LHCN-M2 (cell line): Measurements from ENCODE around the gene NT5DC1. TPM values are rescaled to one million over a fixed set of nuclear protein-coding genes. Genes with fewer than 3 reads are reported as not detected.
"Not testable (repeated sequence)": the region's sequence is repeated elsewhere in the genome, so short reads cannot be mapped to it uniquely, and the experiment has no call there.

Experiments
- DNase-seq: peaks from one replicate; pipeline ENCODE4 v3.0.0-alpha.2; 2012; ENCODE audit warnings: low read depth
- total RNA-seq: library from RNA; depleted of rRNA; stranded (reverse); fragments of >200 nt; gene quantifications from 2 replicates; pipeline ENCODE4 v1.2.3, GENCODE V29; 2014

The NT5DC1 gene
- total RNA-seq, 1 experiment from 2014 or later: 18.0 TPM

DNA sequence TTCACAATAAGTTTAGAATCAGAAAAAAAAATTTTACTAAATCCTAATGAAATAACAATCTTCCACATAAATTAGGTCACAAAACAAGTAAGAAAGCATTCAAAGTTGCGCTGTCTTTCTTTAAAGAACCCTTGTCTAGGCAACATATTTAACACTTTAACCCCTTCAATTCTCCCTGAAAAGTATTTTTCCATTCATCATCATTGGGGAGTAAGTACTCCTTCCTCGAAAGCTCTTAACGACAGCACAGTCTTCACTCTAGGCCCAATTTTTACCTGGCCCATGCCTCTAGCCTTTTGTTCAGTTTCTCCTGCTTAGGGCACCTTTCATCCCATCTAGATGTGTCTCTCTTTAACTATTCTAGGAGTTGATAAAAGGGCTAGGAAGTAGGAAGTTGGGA, 176.5 kb downstream of the NT5DC1 start:
- DNase-seq: no peak

DNA sequence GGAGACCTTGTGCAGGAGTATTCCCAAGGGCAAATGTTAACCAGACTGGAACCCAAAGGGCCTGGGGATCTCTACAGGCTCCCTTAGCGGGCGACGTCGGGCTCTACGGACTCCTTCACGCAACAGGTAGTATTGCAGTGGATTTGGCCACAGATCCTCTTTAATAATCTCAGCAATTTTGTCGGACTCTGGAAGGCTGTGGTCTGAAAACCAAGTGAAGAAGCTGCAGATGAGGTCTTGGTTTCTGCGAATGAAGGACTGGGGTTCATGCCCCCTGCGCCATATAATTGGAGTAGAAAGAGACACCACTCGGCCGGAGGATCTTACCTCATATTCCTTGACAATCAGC, 177.8 kb downstream of the NT5DC1 start:
- no peak for DNase-seq

DNA sequence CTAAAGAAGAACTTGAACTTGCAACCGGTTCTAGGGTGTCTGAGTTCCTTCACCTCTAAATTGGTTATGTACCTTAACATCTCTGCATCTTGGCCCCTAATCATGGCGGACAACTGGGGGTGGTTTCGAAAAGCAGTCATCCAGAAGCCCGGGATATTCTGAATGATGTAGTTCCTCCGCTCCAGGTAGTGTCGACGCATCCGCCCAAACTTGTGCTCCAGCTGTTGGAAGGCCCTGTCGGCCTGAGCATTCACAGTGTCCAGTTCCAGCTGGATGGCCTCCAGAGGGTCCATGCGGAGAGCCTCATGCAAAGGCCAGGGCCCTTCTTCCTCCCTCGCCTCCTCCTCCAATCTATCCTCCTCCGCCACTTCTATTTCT, 178.2 kb downstream of the NT5DC1 start:
- peak; percentile 51 for DNase-seq

DNA sequence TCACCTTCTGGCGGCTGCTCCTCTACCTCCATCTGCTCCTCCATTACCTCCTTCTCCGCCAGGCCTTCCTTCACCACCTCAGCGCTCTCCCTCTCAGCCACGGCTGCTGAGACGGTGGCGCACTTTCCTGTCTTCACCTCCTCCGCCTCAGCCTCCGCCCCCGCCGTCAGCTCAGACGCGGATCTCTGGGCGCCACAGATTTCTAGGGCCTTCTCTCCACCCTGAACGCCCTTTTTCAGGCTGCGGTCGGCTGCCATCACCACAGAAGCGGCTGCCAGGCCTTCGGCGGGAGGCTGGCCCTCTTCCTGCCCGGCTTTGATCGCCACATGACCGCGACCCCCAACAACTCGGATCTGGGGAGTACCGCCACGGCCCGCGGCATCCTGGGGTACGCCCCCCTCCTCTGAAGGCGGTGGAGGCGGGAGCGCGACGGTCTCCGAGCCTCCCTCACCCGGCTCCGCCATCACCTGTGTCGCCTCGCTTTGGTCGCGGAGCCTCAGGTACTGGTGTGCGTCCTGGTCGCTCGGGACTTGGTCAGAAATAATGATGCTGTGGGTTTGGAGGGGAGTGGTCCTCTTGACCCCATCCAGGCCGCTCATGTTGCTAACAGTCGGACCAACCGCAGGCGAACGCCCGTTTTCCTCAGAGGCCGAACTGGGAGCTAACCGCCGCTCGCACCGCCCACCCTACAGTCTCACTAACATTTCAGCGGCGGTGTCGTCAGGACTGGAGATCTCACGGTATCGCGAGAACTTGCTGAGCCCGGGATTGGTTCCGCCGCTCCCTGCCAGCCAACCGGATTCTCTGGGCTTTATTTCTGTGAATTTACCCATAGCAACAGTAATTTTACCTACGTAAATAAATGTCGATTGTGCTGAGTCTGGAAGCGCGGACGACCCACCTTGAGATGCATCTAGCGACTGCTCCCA, 178.8 kb downstream of the NT5DC1 start, which contains the start of gene TSPYL1:
TSS of gene TSPYL1 (minus strand) at position 699 of the 929 bp plus-strand sequence. CDS start at position 599, 100 bp downstream.
- DNase-seq: peak; percentile 97

DNA sequence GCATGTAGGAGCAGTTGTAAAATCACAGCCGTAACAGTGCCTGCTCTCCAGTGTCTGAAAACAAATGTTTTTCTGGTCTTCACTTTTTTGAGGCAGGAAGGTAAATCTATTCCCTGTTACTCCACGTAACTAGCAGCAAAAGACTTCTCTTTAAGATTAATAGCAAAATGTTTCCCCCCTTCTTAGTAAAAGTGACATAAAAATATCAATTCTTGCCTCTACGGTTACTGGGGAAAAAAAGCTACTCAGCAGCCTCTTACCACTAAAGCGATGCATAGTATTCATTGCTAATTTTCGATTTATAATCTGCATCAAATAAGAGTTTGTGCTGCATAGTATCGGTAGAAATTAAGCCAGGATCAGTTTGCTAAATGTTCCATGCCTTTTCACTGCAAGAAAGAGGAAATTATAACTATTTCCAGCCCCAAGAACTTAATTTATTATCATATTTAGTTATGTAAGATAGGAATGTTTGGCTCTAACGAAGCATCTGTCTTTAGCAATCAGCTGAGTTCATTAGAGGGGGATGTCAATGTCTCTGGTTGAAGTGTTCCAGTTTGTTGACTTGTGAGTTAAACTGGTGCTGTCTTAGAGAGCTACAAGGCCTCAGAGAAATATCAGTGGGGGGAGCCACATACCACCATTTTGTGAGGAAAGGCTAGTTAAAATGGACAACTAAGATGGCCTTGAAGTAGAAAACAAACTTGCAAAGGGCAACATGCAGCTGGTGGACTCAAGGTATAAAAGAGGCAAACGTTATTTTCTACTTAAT, 179.7 kb downstream of the NT5DC1 start:
- no peak for DNase-seq

DNA sequence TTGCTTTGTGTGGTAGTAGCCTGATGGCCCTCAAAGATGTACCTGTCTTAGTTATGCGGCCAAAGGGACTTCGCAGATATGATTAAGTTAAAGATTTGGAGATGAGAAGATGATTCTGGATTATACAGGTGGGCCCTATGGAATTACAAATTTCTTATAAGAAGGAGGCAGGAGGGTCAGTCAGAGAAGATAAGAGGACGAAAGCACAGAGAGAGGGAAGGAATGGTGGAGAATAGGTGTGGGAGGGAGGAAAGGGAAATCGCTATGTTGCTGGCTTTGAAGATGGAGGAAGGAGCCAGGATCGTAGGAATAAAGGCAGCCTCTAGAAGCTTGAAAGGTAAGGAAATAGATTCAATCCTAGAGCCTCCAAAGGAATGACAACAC, 180.3 kb downstream of the NT5DC1 start:
- no peak for DNase-seq

DNA sequence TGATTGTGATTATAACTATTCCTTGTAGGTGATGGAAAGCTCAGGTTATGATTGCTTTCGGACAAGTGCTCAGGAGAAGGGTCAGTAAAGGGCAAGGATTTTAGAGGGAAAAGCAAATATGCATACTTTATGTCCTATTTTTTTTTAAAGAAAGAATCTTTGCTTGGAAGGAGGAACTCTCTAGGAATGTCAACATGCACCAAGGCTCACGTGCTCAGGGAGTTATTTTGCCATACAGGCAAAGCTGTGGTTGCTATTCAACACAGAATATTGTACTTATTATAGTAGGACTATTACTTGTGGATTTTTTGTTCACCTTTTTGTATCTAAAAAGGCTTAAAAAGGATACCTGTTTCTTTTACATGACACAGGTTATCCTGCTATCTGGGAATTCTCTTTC, 182.0 kb downstream of the NT5DC1 start:
- no peak for DNase-seq

DNA sequence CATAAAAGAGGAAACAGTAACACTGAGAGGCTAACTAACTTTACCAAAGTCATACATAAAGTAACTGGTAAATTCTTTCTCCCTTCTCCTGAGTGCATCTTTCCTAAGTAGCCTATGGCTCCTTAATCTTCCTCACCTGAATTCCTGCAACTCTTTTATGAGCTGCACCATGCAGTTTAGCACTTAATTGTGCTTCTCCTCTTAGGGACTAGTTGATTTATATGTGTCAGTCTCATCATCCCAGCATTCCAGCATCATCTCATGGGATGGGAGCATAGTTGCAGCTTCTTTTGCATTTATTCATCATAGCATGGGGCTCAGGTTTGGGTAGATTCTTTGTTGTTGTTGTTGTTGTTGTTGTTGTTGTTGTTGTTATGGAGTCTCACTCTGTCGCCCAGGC, 182.5 kb downstream of the NT5DC1 start:
- DNase-seq: no peak

DNA sequence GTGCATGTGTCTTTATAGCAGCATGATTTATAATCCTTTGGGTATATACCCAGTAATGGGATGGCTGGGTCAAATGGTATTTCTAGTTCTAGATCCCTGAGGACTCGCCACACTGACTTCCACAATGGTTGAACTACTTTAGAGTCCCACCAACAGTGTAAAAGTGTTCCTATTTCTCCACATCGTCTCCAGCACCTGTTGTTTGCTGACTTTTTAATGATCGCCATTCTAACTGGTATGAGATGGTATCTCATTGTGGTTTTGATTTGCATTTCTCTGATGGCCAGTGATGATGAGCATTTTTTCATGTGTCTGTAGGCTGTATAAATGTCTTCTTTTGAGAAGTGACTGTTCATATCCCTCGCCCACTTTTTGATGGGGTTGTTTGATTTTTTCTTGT, 184.3 kb downstream of the NT5DC1 start:
- DNase-seq: not testable (repeated sequence)

DNA sequence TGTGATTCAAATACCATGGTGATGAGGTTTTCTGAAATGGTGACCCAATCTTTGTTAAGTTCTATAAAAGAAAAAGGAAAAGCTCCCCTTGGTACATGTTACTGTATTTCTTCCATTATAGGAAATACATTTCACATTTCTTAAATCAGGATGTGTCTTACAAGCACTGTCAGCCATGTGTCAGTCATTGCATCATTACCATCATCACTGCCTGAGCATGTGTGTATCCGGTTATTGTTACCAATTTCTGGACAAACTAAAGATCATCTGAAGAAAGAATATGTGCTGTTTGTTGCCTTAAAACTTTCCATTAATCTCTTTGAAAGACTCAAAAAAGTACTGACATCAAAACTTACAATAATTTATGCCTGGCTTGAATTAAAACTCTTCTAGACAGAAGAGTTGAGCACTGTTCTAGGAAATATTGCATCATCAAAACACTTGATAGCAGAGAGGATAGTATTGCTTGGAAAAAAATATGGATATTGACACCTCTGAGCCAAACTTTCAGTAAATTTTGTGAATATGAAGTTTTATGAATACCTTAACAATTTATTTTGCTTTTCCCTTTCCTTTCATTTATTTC, 186.2 kb downstream of the NT5DC1 start:
- no peak for DNase-seq

DNA sequence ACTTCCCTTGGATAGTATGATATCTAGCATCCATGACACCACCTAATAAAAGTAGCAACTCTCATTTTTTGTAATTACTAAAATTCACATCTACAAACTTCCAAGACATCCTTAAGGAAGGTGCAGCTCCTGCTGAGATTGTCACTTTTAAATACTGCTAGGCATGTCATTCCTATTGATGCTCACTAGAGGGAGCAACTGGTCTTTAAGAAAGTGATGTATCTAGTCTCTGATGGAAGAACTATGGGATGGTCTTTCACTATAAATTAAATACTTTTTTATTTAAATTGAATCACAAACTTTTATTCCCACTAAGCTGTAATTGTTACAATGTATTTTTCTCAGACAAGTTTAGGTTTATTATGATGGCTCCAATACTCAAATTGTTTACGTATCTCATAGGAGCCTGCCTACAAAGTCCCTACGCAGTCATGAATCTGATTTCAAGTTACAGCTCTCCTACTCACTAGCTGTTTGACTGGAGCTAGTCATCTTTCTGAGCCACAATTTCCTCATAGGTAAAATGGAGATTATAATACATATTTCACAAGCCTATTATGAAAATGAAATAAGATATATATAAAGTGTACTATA, 187.1 kb downstream of the NT5DC1 start:
- DNase-seq: peak; percentile 49

DNA sequence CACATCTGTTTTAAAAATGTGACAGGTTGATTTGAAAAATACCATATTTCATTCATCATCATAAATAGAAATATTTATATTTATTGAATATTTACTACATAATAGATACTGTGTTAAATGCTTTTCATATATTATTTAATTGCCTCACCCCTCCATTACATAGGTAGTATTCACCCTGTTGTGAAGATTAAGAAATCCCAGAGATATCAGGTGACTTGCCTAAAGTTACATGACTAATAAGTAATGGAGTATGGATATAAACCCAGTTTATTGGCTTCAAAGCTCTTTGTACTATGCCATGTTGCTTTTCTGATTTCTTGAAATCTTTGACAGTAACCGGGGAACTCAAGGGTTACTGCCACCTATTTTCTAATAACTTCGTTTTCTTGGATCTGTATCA, 189.2 kb downstream of the NT5DC1 start:
- no peak for DNase-seq

DNA sequence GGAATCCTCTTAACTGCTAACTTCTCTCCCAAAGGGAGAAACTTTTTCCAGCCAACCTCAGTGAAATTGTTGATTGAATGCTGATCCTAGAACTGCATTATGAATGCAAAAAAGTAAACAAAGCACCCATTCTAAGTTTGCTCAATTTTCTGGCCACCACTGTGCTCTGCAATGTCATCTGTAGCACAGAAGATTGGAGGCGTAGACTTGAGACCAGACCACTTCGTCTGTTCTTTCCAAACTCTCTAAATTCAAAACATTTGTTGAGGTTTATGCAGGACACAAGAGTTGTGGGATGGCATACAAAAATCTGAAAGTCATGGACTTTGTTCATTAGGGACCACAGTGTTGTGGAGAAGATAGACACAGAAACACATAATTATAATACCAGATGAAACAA, 190.1 kb downstream of the NT5DC1 start:
- DNase-seq: no peak

DNA sequence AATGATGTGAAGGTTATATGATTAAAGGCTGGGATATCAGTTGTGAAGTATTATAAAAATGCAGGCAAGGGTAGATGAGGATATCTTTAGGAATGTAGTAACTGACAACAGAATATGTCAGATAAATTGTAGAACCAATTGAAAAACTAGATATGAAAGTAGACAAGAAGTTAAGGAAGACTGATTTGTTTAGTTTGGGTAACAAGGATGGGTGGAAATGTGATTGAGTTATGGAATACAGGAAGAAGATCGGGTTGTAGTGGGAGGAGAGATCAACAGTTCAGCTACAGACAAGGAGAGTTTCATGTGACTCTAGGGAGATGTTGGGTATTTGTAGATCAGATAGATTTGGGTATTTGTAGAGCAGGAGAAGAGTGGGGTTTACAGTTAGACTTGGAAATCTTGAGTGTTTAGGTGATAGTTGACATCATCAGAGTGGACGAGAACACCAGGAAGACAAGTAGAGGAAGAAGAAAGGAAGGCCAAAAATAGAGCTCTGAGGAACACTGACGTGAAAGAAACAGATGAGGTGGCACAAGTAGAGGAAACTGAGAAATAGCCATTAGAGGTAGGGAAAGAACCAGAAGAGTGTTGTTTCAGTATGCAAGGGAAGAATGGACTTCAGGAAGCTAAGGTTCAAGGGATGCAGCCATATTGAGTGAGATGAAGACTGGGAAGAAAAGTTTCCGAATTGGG, 191.2 kb downstream of the NT5DC1 start:
- DNase-seq: no peak

DNA sequence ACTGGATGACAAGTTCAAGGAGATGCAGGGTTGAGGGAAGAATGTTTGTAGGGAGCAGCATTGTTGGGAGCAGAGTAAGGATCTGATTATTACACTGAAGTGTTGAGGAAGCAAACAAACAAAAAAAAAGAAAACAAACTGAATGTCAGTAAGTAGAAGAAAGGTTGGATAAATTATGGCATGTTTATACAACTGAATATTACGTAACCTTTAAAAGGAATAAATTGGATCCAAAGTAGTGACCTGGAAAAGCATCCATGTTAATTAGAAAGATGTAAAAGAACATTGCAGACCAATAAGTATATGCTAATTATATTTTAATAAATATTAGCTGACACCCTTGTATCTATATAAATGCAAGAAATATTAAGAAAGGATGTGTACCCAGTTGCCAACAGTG, 191.9 kb downstream of the NT5DC1 start:
- DNase-seq: no peak

DNA sequence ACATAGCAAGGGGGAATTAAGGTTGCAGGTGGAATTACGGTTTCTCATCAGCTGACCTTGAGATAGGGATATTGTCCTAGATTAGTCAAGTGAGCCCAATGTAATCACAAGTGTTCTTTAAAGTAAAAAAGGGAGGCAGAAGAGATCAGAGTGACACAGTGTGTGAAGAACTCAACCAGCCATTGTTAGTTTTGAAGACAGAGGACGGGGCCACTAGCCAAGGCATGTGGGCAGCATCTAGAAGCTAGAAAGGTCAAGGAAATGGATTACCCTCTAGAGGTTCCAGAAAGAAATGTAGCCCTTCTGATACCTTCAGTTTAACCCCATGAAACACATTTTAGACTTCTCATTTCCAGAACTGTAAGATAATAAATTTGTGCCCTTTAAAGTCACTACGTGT, 197.6 kb downstream of the NT5DC1 start:
- no peak for DNase-seq

DNA sequence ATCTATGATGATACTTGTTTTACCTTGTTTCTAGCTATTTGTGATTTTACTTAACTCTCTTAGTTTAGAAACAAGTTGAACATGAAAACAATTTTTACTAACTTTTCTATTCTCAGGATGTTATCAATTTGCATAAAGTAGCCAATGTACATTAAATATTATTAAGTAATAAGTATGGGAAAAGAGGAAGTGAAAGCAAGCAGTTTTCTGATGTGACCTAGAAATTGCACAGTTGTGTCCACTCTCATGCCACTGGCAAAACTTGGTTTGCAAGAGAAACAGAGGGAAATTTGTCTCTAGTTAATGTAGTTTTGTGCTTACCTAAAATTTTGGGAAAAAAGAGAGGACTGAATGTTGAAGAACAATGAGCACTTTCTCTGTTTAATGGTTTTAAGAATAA, 198.3 kb downstream of the NT5DC1 start:
- no peak for DNase-seq
